NB4 (cell line): ENCODE data around the gene PML.

Source experiments
- POLR2A ChIP-seq: IDR thresholded peaks from 2 replicates; pipeline ENCODE4 v1.6.1; 2011; ENCODE audit warnings: mild to moderate bottlenecking; ENCODE audit not compliant: insufficient read length; ENCODE audit errors: extremely low read depth
- TF ChIP-seq, protein P1 (sequence below): IDR thresholded peaks from 2 replicates; pipeline ENCODE4 v1.6.1; 2011; ENCODE audit warnings: low read depth, low read length
- TF ChIP-seq, protein P2 (sequence below): IDR thresholded peaks from one replicate; pipeline ENCODE4 v1.5.1; 2012; ENCODE audit warnings: low read depth, low read length

DNA sequence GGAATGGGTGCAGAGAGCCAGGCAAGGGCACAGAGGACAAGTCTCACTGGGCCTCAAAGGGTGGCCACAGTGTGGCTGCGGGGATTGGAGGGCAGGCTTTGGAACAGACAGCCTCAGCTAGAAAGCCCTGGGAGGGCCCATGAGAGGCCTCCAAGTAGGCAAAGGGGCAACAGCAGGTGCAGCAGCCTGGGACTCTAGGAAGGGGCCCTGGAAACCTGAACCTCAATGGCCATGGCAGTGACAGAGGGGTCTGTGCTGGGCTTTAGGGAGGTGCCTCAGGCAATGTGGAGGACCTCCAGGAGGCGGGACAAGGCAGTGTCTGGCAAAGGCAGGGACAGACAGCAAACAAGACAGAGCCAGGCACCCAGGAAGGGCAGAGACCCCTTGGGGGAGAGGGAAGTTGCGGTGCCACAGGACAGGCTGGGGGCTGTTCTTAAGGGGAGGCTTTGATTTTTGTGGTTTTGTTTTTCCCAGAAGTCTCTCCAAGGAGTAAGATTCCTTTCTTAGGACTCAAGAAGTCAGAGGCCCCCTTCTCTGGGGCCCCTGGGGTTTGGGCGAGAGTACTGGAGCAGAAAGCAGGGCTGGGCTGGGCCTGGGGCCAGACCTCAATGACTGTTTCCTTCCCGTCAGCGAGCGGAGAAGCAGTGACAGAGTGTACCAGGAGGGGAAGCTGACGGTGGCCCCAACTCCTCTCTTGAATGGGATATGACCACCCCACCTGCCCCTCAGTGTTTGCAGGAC is 12.1 kb upstream of the PML start:
- TF ChIP-seq, protein P1, sequence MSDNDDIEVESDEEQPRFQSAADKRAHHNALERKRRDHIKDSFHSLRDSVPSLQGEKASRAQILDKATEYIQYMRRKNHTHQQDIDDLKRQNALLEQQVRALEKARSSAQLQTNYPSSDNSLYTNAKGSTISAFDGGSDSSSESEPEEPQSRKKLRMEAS, result no peak
- TF ChIP-seq, protein P2, sequence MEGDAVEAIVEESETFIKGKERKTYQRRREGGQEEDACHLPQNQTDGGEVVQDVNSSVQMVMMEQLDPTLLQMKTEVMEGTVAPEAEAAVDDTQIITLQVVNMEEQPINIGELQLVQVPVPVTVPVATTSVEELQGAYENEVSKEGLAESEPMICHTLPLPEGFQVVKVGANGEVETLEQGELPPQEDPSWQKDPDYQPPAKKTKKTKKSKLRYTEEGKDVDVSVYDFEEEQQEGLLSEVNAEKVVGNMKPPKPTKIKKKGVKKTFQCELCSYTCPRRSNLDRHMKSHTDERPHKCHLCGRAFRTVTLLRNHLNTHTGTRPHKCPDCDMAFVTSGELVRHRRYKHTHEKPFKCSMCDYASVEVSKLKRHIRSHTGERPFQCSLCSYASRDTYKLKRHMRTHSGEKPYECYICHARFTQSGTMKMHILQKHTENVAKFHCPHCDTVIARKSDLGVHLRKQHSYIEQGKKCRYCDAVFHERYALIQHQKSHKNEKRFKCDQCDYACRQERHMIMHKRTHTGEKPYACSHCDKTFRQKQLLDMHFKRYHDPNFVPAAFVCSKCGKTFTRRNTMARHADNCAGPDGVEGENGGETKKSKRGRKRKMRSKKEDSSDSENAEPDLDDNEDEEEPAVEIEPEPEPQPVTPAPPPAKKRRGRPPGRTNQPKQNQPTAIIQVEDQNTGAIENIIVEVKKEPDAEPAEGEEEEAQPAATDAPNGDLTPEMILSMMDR, result no peak
- TF ChIP-seq POLR2A, result no peak
